Measurements from ENCODE around the gene RAD51B. TPM values are rescaled to one million over a fixed set of nuclear protein-coding genes. Genes with fewer than 3 reads are reported as not detected.
A peak's percentile ranks its signal among the peaks of the same experiment; 100 is the strongest.

Gene RAD51B
- total and polyA plus RNA-seq, 2 experiments from 2014 or later, result 10.1 to 18.0 TPM

DNA sequence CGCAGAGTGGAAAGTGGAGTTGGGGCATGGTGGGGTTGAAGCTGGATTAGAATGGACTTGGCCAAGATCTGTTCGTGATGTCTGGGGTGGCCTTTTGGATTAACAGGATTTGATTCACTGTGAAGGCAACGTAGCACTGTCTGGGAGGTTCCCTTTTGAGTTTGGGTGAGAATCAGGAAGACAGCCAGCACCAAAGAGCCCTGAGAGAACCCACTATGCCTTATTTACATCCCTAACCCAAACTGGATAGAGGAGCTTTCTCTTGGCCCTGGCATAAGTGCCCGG is 703.7 kb downstream of the RAD51B start:
- Histone ChIP-seq H3K36me3 (replicated peaks; ENCODE audit: insufficient read depth, low read depth) (no peaks in the 10 kb centered on the region), H4K20me1 (ENCODE audit: insufficient read depth, poor library complexity, severe bottlenecking) (no peaks in the 10 kb centered on the region), H2AFZ (no peak overlapping the region), H3K27me3 (no peaks in the 10 kb centered on the region), H3K79me2 (no peaks in the 10 kb centered on the region), H3K4me3 (no peak overlapping the region), H3K9me3 (ENCODE audit: low read depth) (no peaks in the 10 kb centered on the region), H3K4me1 (ENCODE audit: insufficient read depth) (peaks cover 53% of the 10 kb centered on the region), H3K4me2 (no peak overlapping the region), H3K9me2 (replicated peaks; ENCODE audit: insufficient read depth) (no peaks in the 10 kb centered on the region), H3K27ac (peak overlapping the region; percentile 99)
- WGBS (ENCODE audit: low lambda C conversion rate, missing lambda C conversion rate), result 85% methylated on average over 4 of the region's 4 CpGs
- no peak for DNase-seq (ENCODE audit: low spot score)
- no peak for TF ChIP-seq EZH2phosphoT487 (IDR thresholded peaks at IDR 0.05; ENCODE audit: low read depth, severe bottlenecking, unreplicated experiment)

DNA sequence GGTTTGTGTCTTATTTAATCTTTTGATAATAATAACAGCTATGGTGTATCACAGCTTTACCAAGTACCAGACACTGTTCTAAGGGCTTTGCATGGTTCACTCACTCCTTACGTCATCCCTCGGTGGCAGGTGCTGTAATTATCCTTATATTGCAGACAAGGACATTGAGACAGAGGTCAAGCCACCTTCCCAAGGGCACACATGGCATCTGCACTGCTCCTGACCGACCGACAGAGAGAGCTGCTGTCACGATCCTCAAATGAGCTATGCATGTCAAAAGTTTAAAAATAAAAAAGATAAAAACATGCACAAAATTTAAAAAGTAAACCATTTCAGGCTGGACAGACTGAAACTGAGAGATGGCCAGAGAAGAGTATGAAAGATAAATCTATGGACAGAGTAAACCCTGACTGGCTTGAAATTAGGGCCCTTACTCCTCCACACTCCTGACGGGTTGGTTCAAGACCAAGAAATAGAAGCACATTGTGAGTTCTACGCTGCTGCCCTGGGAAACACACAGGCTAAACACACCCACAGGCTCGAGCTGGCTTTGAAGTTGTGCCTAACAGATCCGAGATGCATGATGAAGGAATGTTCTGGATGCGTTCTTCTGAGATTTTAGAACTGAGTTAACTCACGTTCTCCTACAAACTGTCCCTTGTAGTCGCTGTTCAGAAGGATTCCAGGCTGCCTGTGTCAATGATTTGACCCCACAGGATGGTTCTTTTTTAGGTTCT is 704.6 kb downstream of the RAD51B start:
- no peak overlapping the region for H3K4me2 ChIP-seq
- 89% methylated on average over 12 of the region's 12 CpGs for WGBS (ENCODE audit: low lambda C conversion rate, missing lambda C conversion rate)
- DNase-seq (ENCODE audit: low spot score), result no peak

DNA sequence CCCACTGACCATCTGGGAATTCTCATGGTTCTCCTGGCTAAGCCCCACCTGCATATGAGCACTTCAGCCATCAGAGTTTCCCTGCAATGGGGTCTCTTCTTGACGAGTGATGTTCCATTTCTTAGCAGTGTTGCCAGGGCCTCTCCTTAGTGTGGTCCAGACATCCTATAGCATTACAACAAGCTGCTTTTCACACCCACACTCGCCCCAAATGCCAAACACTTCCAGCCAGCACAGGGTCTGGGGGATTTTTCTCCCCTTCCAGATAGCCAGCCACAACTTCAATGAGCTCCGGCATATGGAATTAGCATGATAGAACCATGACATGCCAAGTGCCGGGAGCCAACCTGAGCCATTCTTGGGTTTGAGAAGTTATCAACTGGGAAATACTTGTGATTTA is 705.9 kb downstream of the RAD51B start:
- H3K36me3 ChIP-seq (replicated peaks; ENCODE audit: insufficient read depth, low read depth), result no peaks in the 10 kb centered on the region
- H3K27me3 ChIP-seq, result no peaks in the 10 kb centered on the region
- H3K4me2 ChIP-seq, result no peak overlapping the region
- H3K27ac ChIP-seq, result no peak overlapping the region
- no peak overlapping the region for H3K4me3 ChIP-seq
- H3K9me3 ChIP-seq (ENCODE audit: low read depth), result peaks cover 9% of the 10 kb centered on the region
- no peak overlapping the region for H2AFZ ChIP-seq
- H3K9me2 ChIP-seq (replicated peaks; ENCODE audit: insufficient read depth), result no peaks in the 10 kb centered on the region
- TF ChIP-seq EZH2phosphoT487 (IDR thresholded peaks at IDR 0.05; ENCODE audit: low read depth, severe bottlenecking, unreplicated experiment) (no peak), EZH2 (IDR thresholded peaks at IDR 0.05; ENCODE audit: borderline replicate concordance) (no peak)
- TF ChIP-seq, protein P1, sequence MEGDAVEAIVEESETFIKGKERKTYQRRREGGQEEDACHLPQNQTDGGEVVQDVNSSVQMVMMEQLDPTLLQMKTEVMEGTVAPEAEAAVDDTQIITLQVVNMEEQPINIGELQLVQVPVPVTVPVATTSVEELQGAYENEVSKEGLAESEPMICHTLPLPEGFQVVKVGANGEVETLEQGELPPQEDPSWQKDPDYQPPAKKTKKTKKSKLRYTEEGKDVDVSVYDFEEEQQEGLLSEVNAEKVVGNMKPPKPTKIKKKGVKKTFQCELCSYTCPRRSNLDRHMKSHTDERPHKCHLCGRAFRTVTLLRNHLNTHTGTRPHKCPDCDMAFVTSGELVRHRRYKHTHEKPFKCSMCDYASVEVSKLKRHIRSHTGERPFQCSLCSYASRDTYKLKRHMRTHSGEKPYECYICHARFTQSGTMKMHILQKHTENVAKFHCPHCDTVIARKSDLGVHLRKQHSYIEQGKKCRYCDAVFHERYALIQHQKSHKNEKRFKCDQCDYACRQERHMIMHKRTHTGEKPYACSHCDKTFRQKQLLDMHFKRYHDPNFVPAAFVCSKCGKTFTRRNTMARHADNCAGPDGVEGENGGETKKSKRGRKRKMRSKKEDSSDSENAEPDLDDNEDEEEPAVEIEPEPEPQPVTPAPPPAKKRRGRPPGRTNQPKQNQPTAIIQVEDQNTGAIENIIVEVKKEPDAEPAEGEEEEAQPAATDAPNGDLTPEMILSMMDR (IDR thresholded peaks at IDR 0.05; ENCODE audit: poor library complexity), result no peak
- no peaks in the 10 kb centered on the region for H4K20me1 ChIP-seq (ENCODE audit: insufficient read depth, poor library complexity, severe bottlenecking)
- H3K79me2 ChIP-seq, result no peaks in the 10 kb centered on the region
- no peak for DNase-seq (ENCODE audit: low spot score)
- 100% methylated on average over 4 of the region's 4 CpGs for WGBS (ENCODE audit: low lambda C conversion rate, missing lambda C conversion rate)
- H3K4me1 ChIP-seq (ENCODE audit: insufficient read depth), result peaks cover 31% of the 10 kb centered on the region

More for the DNA sequence above, 704.6 kb downstream of the RAD51B start:
- H3K79me2 ChIP-seq, result no peaks in the 10 kb centered on the region
- H3K27ac ChIP-seq, result no peak overlapping the region
- H3K9me2 ChIP-seq (replicated peaks; ENCODE audit: insufficient read depth), result no peaks in the 10 kb centered on the region
- no peaks in the 10 kb centered on the region for H4K20me1 ChIP-seq (ENCODE audit: insufficient read depth, poor library complexity, severe bottlenecking)
- no peak overlapping the region for H3K4me3 ChIP-seq
- H3K9me3 ChIP-seq (ENCODE audit: low read depth), result no peaks in the 10 kb centered on the region
- TF ChIP-seq EZH2phosphoT487 (IDR thresholded peaks at IDR 0.05; ENCODE audit: low read depth, severe bottlenecking, unreplicated experiment) (no peak), EZH2 (IDR thresholded peaks at IDR 0.05; ENCODE audit: borderline replicate concordance) (no peak)
- TF ChIP-seq, protein P1 (IDR thresholded peaks at IDR 0.05; ENCODE audit: poor library complexity), result no peak
- no peaks in the 10 kb centered on the region for H3K27me3 ChIP-seq
- no peaks in the 10 kb centered on the region for H3K36me3 ChIP-seq (replicated peaks; ENCODE audit: insufficient read depth, low read depth)
- peaks cover 44% of the 10 kb centered on the region for H3K4me1 ChIP-seq (ENCODE audit: insufficient read depth)
- no peak overlapping the region for H2AFZ ChIP-seq

DNA sequence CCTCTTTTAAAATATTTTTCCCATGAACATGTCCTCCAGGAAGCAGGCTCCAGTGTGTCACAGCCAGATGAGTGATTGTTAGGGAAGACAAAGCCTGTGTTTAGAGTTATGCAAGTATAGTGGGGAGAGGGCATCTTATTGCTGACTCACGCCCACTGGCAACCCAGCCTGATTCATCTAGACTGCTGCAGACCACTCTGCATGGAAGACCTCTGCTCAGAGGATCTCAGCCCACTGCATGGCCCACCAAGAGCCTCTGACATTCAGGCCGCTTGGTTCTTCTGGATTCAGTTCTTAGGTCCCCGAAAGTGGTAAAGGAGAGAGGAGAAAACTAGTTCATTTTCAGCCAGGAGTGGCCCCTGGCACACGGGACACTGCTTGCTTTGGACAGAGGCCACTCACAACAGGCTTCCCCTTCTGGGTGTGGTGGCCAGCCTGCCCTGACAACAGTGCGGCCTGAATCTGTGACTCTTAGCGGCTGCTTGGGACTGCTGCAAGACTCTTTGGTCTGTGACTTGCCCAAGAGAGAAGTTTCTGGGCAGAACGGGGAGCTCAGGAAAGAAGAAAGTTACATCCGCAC is 707.0 kb downstream of the RAD51B start:
- Histone ChIP-seq H3K9me2 (replicated peaks; ENCODE audit: insufficient read depth) (no peaks in the 10 kb centered on the region), H3K27ac (peak overlapping the region; percentile 67), H3K4me2 (no peak overlapping the region), H3K4me3 (no peak overlapping the region), H3K4me1 (ENCODE audit: insufficient read depth) (peaks cover 21% of the 10 kb centered on the region), H3K79me2 (no peaks in the 10 kb centered on the region), H3K36me3 (replicated peaks; ENCODE audit: insufficient read depth, low read depth) (no peaks in the 10 kb centered on the region), H4K20me1 (ENCODE audit: insufficient read depth, poor library complexity, severe bottlenecking) (no peaks in the 10 kb centered on the region), H3K27me3 (no peaks in the 10 kb centered on the region), H2AFZ (no peak overlapping the region), H3K9me3 (ENCODE audit: low read depth) (peaks cover 10% of the 10 kb centered on the region)
- DNase-seq (ENCODE audit: low spot score), result no peak
- WGBS (ENCODE audit: low lambda C conversion rate, missing lambda C conversion rate), result 94% methylated on average over 8 of the region's 8 CpGs
- TF ChIP-seq, protein P1 (IDR thresholded peaks at IDR 0.05; ENCODE audit: poor library complexity), result no peak
- TF ChIP-seq EZH2phosphoT487 (IDR thresholded peaks at IDR 0.05; ENCODE audit: low read depth, severe bottlenecking, unreplicated experiment) (no peak), EZH2 (IDR thresholded peaks at IDR 0.05; ENCODE audit: borderline replicate concordance) (no peak)

Data from hepatocyte (in vitro differentiated cells).